ENCODE data around the gene JSRP1. TPM values are rescaled to one million over a fixed set of nuclear protein-coding genes. Genes with fewer than 3 reads are reported as not detected.
A peak's percentile ranks its signal among the peaks of the same experiment; 100 is the strongest.

Gene JSRP1
- polyA plus RNA-seq, 1 donor = 2.2 TPM

DNA sequence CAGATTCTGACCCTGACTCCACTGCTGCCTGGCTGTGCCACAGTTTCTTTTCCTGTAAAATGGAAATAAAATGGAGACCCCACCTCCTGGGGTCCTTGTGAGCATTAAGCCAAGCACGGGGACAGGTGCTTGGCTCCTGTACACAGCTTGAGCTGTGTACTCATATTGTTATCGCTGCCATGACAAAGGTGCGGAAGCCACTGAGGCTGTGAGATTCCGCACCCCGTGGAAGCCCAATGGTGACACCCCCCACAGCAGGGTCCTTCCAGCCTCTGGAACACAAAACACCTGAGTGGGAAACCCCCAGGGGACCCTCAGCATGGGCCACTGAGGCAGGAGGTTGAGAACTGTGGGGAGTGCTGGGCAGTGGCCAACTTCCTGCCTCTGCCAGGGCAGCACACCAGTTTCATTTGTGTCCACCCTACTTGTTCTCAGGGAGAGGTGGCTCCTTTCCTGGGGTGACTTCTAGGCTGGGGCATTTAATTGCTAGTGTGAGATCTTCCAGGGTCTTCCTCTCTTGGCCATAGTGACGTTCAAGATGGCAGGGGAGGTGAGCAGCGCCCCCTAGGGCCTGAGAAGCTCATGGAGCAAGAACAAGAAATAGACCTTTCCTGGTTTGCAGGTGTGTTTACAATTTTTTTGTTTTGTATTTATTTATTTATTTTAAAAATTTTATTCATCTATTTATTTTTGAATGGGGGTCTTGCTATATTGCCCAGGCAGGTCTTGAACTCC lies 5.4 kb upstream of the JSRP1 start:
- Histone ChIP-seq H3K27me3 (ENCODE audit: control insufficient read depth, insufficient read depth, low read length) (no peaks in the 10 kb centered on the region), H3K4me3 (ENCODE audit: low read length) (no peak overlapping the region), H3K27ac (ENCODE audit: low read length) (no peak overlapping the region), H3K9me3 (ENCODE audit: control insufficient read depth, low read depth, low read length) (no peaks in the 10 kb centered on the region), H3K36me3 (ENCODE audit: control insufficient read depth, insufficient read depth, low read length) (no peaks in the 10 kb centered on the region), H3K4me1 (ENCODE audit: control insufficient read depth, insufficient read depth, low read length) (peaks cover 2% of the 10 kb centered on the region)
- DNase-seq = no peak
- WGBS (ENCODE audit: insufficient coverage, low lambda C conversion rate) = 80% methylated on average over 1 of the region's 7 CpGs

DNA sequence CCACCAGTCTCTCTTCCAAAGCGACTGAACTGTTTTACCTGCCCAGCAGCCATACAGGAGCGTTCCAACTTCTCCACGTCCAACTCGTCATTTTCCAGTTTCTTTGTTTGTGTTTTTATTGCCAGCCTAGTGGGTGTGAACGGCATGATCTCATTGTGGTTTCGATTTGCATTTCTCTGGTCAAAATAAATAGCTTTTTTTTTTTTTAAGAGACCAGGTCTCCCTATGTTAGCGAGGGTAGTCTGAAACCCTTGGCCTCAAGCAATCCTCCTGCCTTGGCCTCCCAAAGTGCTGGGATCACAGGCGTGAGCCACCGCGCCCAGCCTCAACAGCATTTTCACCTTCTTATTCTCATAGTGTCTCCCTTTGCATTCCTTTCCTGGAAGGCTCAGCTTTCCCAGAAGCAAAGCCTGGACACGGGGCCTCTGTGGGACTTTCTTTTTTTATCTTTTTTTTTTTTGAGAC lies 4.2 kb upstream of the JSRP1 start:
- Histone ChIP-seq H3K36me3 (ENCODE audit: control insufficient read depth, insufficient read depth, low read length) (no peaks in the 10 kb centered on the region), H3K9me3 (ENCODE audit: control insufficient read depth, low read depth, low read length) (no peaks in the 10 kb centered on the region), H3K4me3 (ENCODE audit: low read length) (no peak overlapping the region), H3K27ac (ENCODE audit: low read length) (no peak overlapping the region), H3K4me1 (ENCODE audit: control insufficient read depth, insufficient read depth, low read length) (no peaks in the 10 kb centered on the region), H3K27me3 (ENCODE audit: control insufficient read depth, insufficient read depth, low read length) (peaks cover 3% of the 10 kb centered on the region)
- DNase-seq = no peak
- 67% methylated on average over 6 of the region's 11 CpGs for WGBS (ENCODE audit: insufficient coverage, low lambda C conversion rate)

GRCh38 chr19:2259336-2259735 lies 3.1 kb upstream of the JSRP1 start:
- DNase-seq = no peak
- Histone ChIP-seq H3K4me3 (ENCODE audit: low read length) (no peak overlapping the region), H3K4me1 (ENCODE audit: control insufficient read depth, insufficient read depth, low read length) (peaks cover under 1% of the 10 kb centered on the region), H3K9me3 (ENCODE audit: control insufficient read depth, low read depth, low read length) (no peaks in the 10 kb centered on the region), H3K36me3 (ENCODE audit: control insufficient read depth, insufficient read depth, low read length) (no peaks in the 10 kb centered on the region), H3K27me3 (ENCODE audit: control insufficient read depth, insufficient read depth, low read length) (peaks cover 8% of the 10 kb centered on the region), H3K27ac (ENCODE audit: low read length) (no peak overlapping the region)
- WGBS (ENCODE audit: insufficient coverage, low lambda C conversion rate) = no CpG with 5 or more reads among the region's 5 CpGs

DNA sequence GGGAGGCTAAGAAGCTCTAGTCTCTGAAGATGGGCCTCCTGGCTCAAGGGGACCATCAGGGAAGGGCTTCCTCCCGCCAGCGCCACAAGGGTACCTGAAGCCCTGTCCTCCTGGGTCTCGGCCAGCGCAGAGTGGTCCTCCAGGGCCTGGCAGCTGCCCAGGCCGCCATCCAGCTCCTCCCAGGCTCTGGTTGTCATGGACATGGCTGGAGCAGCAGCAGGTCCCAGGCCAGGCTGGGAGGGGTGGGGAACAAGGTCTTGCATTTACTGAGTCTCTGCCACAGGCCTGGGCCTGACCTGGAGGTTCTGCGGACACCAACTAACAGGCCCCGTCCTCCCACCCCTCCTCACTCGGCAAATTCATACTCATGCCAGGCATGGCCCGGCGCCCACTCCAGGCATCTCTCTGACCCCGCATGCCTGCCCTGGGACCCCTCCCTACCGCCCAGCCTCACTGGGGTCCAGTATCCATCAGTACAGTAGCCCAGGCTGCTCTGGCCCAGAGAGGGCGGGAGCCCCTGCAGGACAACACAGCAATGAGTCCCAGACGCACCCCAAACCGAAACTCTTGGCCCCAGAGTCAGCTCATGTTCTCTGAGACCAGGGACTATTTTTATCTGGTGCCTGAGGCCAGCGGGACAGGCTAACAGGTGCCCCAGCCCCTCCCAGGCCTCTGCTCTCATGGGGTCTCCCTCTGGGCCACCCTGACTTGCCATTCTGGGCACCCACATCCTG lies 938 bp downstream of the JSRP1 start:
- H3K36me3 ChIP-seq (ENCODE audit: control insufficient read depth, insufficient read depth, low read length) = no peaks in the 10 kb centered on the region
- peaks cover 47% of the 10 kb centered on the region for H3K27me3 ChIP-seq (ENCODE audit: control insufficient read depth, insufficient read depth, low read length)
- H3K4me3 ChIP-seq (ENCODE audit: low read length) = no peak overlapping the region
- peaks cover 29% of the 10 kb centered on the region for H3K4me1 ChIP-seq (ENCODE audit: control insufficient read depth, insufficient read depth, low read length)
- H3K9me3 ChIP-seq (ENCODE audit: control insufficient read depth, low read depth, low read length) = peaks cover 22% of the 10 kb centered on the region
- WGBS (ENCODE audit: insufficient coverage, low lambda C conversion rate) = no CpG with 5 or more reads among the region's 16 CpGs
- no peak for DNase-seq
- no peak overlapping the region for H3K27ac ChIP-seq (ENCODE audit: low read length)

GRCh38 chr19:2254064-2254872 lies 1.9 kb downstream of the JSRP1 start:
- Histone ChIP-seq H3K27ac (ENCODE audit: low read length) (no peak overlapping the region), H3K27me3 (ENCODE audit: control insufficient read depth, insufficient read depth, low read length) (peaks cover 57% of the 10 kb centered on the region), H3K36me3 (ENCODE audit: control insufficient read depth, insufficient read depth, low read length) (no peaks in the 10 kb centered on the region), H3K4me3 (ENCODE audit: low read length) (no peak overlapping the region), H3K9me3 (ENCODE audit: control insufficient read depth, low read depth, low read length) (peaks cover 26% of the 10 kb centered on the region), H3K4me1 (ENCODE audit: control insufficient read depth, insufficient read depth, low read length) (peaks cover 32% of the 10 kb centered on the region)
- DNase-seq = peak in 1 of 2 donors; percentile 74
- WGBS (ENCODE audit: insufficient coverage, low lambda C conversion rate) = no CpG with 5 or more reads among the region's 20 CpGs

DNA sequence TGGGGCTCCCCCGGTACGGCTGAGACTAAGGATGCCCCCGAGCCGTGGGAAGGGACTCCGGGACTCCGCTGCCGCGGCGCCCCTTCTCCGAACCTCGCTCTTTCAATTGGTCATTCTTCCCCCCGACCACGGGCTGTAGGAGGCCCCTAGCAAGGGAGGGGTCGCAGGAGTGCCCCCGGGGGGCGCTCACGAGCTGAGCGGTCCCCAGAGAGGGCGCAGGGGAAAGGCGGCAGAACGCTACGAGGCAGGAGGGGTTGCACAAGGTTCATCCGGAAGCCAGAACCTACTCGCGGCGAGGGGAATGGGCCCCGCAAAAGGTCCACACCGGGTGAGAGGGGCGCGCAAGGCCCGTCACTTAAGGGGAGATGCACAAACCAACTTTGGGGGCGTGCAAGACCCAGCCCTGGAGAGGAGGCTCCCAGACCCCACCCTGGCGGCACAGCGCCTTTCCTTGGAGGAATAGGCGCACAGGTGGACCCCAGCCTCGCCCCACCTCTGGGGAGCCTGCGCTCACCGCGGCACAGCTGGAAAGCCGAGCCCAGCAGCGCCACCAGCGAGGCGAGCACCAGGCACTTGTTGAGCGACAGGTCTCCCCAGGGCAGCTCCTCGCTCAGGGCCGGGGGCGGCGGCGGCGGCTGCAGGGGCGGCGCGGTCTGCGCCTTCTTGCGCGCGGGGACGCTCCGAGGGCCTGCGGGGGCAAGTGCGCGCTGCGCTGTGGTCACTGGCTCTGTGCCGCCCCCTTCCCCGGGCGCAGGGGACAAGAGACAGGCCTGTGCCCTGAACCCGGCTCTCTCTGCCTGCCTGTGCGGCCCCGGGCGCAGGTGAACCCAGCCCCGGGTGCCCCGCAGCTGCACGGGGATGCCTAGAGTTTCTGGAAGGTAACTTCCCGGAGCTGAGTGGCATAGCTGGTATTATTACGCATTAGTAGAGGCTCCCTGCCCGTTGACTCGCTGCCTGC lies 2.8 kb downstream of the JSRP1 start:
- Histone ChIP-seq H3K4me1 (ENCODE audit: control insufficient read depth, insufficient read depth, low read length) (peaks cover 32% of the 10 kb centered on the region), H3K27me3 (ENCODE audit: control insufficient read depth, insufficient read depth, low read length) (peaks cover 58% of the 10 kb centered on the region), H3K27ac (ENCODE audit: low read length) (no peak overlapping the region), H3K36me3 (ENCODE audit: control insufficient read depth, insufficient read depth, low read length) (peaks cover 7% of the 10 kb centered on the region), H3K9me3 (ENCODE audit: control insufficient read depth, low read depth, low read length) (peaks cover 26% of the 10 kb centered on the region), H3K4me3 (ENCODE audit: low read length) (peak overlapping the region; percentile 27)
- no CpG with 5 or more reads among the region's 77 CpGs for WGBS (ENCODE audit: insufficient coverage, low lambda C conversion rate)
- DNase-seq = no peak

GRCh38 chr19:2252797-2253105 lies 3.5 kb downstream of the JSRP1 start:
- Histone ChIP-seq H3K36me3 (ENCODE audit: control insufficient read depth, insufficient read depth, low read length) (peaks cover 13% of the 10 kb centered on the region), H3K4me3 (ENCODE audit: low read length) (peak overlapping the region; percentile 27), H3K4me1 (ENCODE audit: control insufficient read depth, insufficient read depth, low read length) (peaks cover 32% of the 10 kb centered on the region), H3K9me3 (ENCODE audit: control insufficient read depth, low read depth, low read length) (peaks cover 26% of the 10 kb centered on the region), H3K27me3 (ENCODE audit: control insufficient read depth, insufficient read depth, low read length) (peaks cover 58% of the 10 kb centered on the region), H3K27ac (ENCODE audit: low read length) (no peak overlapping the region)
- whole genome bisulfite sequencing (ENCODE audit: insufficient coverage, low lambda C conversion rate) = no CpG with 5 or more reads among the region's 18 CpGs
- no peak for DNase-seq

- H3K36me3 ChIP-seq (ENCODE audit: control insufficient read depth, insufficient read depth, low read length) = peaks cover 18% of the 10 kb centered on the region
- no peak overlapping the region for H3K27ac ChIP-seq (ENCODE audit: low read length)
- peak in 1 of 2 donors; percentile 73 for DNase-seq
- H3K4me3 ChIP-seq (ENCODE audit: low read length) = peak overlapping the region; percentile 27
- 7% methylated on average over 3 of the region's 74 CpGs for WGBS (ENCODE audit: insufficient coverage, low lambda C conversion rate)
- peaks cover 58% of the 10 kb centered on the region for H3K27me3 ChIP-seq (ENCODE audit: control insufficient read depth, insufficient read depth, low read length)
- peaks cover 26% of the 10 kb centered on the region for H3K9me3 ChIP-seq (ENCODE audit: control insufficient read depth, low read depth, low read length)
- H3K4me1 ChIP-seq (ENCODE audit: control insufficient read depth, insufficient read depth, low read length) = peaks cover 32% of the 10 kb centered on the region
Measured at GRCh38 chr19:2252055-2252796, 4.0 kb downstream of the JSRP1 start.

Data from large intestine (tissue), 3 donors.